AG20443 (cell line): ENCODE measurements around the gene AKT3.

ENCODE experiments used
- DNase-seq: peaks from one replicate; pipeline ENCODE4 v3.0.0; 2012; ENCODE audit warnings: low spot score, mixed read lengths

AKT3 gene

DNA sequence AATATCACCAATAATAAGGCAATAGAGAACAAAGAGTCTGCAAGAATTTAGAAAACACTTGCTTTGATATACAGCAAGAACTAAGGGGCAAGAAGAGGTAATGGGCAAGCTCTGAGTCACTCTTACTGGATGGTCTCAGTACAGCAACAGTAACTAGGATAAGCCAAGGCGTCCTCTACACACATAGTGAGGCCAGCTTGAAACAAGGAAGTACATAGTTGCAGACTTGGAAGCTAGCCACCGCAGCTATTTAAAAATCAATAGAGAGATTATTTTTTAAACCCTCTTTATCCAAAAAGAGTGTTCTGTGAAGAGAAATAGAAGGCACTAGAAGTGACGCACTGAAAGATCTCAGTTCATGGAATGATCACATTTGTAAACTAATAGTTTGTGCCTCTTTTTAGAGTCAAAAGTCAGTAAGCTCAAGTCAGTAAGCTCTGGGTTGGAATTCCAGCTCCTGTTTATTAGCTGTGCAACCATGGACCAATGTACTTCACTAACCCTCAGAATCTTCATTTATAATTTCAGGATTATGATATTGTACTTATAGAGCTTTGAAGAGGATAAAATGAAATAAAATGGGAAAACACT is 118.6 kb downstream of the AKT3 start:
- DNase-seq: no peak

DNA sequence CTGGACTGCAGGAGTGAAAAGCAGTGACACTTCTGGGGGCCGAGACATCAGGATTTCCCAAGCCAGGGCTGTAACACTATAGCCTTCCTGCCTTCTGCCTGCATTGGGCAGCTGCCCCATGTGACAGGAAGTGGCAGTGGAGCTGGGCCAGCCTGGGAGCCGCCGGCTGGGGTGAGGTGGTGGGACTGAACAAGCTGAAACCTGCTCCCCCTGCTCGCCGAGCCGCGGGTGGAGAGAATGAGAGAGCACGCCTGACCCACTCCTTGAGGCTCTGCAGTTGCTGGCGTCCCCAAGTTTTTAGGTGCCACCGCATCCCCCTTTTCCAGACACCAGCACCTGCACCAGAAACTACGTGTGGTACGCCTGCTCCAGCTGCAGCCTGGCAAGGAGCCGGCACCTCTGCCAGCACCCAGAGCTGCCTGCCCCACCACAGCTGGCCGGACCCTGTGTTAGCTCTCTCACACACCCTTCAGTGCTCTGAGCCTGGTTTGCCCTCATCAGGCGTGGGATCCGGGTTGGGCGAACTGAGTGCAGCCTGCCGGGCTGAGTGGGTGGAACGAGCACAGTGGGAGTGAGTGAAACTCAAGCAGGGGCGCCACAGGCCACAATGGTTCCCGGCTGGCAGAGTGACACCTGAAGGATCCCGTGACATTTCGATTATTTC is 119.4 kb downstream of the AKT3 start:
- no peak for DNase-seq

DNA sequence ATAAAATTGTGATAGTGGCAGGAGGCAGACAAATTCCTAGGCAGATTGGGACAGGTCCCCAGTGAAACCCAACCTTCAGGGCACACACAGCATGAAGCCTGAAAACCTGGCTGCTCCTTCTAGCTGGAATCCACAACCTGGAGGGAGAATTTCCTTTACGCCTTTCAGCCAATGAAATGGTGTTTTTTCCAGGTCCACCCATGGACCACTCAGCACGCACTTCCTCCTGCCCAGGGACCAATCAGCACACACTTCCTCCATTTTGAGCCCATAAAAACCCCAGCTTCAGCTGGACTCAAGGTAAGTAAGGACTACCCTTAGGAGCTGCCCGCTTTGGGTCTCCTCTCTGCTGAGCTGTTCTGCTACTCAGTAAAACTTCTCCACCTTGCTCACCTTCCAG is 120.1 kb downstream of the AKT3 start:
- DNase-seq: no peak

GRCh38 chr1:243727503-243728203 is 122.4 kb downstream of the AKT3 start:
- DNase-seq: no peak

DNA sequence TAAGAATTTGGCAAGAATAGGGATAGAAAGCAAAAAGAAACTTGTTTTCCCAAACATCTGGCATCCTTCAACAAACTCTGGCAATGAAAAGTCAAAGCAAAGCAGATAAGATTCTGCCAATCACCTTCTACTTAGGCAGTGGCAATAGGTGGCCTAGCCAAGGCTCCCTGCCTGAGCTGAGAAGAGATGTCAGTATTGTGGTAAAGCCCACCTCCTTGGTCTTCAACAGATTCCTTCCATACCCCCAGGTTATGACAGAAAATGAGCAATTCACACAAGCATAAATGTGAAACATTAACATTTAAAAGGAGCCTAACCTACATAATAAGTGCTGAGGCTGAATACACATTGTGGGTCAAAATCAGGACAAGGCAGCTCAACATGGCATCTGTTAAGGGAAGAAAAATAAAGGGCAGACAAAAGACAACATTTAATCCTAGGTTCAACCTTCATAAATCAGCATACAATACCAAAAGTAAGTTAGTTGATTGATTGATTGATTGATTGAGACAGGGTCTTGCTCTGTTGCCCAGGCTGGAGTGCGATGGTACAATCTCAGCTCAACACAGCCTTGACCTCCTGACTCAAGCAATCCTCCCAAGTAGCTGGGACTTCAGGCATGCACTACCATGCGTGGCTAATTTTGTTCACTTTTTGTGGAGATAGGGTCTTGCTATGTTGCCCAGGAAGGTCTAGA is 123.1 kb downstream of the AKT3 start:
- no peak for DNase-seq

GRCh38 chr1:243725846-243726245 is 124.2 kb downstream of the AKT3 start:
- no peak for DNase-seq

DNA sequence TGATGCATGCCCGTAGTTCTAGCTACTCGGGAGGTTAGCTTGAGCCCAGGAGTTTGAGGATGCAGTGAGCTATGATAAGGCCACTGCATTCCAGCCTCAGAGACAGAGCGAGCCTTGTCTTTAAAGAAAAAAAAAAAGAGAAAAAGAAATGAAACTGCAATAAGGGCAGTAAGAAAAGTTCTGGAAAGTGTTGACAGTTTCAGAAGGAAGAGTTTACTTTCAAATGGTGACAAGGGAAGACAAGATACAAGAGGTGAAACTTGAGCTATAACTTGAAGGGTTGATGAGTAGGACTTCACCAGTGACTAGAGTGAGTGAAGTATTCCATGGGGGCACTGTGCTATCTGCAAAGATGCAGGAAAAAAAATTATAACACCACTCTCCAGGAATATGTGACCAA is 125.0 kb downstream of the AKT3 start:
- DNase-seq: no peak

- DNase-seq: no peak
Observed at GRCh38 chr1:243723458-243724043, 126.5 kb downstream of the AKT3 start.

DNA sequence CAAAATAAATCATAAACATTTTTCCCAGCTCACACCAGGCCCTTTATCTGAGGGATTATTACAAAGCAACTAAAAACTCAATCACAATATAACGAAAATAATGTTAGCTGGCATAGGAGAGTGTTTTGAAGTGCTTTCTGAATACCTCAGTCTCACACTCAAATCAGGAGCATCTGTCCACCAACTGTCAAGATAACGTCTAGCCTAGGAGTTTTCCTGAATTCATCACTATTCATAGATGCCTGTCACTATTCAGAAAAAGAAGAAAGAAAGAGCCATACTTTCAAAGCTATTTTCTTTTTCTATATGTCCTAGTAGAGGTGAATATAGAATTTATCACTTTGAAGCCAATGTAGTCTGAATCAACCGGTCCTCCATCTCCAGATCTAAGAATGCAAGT is 127.0 kb downstream of the AKT3 start:
- no peak for DNase-seq

DNA sequence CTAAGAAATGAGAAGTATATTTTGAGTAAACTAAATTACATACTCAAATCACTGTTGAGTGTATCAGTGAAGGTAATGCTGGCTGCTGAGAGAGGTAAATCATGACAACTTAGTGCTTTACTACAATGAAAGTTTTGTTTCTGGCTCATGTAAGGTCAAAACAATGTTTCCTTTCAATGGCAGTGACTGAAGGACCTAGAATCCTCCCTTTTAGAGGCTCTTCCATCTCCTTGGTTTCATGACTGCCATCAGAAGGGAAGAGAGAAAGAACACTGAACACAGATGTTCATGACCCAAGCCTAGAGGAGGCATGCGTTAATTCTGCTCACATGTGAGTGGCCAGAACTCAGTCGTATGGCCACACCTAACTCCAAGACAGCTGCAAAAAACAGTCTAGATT is 130.6 kb downstream of the AKT3 start:
- no peak for DNase-seq

- DNase-seq: peak; percentile 23
Observed at GRCh38 chr1:243718893-243719292, 131.2 kb downstream of the AKT3 start.

DNA sequence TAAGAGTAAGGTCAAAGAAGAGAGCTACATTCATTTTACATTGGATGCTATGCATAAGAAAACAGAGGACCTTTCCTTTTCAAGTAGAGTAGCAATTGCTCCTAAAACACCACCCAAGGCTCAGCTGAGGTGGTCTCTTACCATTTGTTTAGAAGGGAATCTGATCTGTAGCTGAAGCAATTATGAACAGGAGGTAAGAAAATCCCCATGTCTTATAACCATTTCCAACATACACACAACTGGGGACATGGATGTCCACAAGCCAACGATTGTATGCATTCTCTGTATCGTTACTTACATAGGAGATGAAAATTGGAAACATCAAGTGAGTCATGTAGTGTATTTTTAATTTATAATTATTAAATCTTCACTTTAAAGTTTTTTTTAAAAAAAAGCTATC is 132.0 kb downstream of the AKT3 start:
- no peak for DNase-seq

DNA sequence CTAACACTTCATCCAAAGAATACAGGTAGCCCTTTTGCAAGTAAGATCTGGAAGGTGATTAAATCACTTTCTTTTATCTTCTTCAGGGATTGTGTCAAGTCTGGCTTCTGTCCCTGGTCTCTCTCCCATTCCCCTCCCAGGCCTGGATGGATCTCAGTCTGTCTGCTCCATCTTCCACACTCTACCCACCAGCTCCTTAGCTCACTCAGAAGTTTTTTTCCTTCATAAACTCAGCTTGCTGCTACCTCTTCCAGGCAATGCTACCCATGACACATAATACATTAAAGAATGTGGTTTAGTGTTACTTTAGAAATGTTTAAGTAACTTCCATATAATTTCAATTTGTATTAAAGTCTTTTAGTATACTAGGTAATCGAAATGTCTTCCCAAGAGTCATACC is 133.1 kb downstream of the AKT3 start:
- no peak for DNase-seq

- DNase-seq: peak; percentile 22
Observed at GRCh38 chr1:243715285-243715684, 134.8 kb downstream of the AKT3 start.

DNA sequence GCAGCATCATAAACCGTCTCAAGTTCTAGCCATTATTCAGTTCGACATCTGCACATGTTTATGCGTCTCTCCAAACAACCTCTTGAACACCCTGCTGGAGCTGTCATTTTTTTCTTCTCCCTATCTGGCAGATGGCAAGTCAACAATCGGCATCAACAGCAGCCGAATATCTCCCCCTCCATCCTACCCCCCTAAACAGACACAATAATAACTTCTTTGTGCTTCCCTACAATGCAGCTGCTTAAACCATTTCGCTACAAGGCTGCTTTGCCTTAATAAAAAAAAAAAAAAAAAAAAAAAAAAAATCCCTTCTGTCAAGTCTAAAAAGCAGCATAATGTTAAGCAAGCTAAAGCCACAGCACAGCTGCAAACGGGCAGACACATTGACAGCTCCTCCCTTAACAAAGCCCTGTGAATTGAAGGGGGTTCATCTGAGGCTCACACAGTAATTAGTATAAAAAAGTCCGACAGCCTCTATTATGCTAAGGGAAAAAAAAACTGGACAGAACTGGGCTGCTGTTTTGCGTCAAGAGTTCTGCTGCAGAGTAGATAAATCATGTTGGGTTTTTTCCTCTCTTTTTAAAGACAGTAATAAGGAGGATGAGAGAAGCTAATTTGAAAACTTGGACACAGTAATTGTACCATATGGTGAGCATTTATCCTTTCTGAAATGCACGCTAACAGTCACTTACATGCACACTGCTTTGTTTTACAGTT is 136.4 kb downstream of the AKT3 start:
- DNase-seq: peak; percentile 34

DNA sequence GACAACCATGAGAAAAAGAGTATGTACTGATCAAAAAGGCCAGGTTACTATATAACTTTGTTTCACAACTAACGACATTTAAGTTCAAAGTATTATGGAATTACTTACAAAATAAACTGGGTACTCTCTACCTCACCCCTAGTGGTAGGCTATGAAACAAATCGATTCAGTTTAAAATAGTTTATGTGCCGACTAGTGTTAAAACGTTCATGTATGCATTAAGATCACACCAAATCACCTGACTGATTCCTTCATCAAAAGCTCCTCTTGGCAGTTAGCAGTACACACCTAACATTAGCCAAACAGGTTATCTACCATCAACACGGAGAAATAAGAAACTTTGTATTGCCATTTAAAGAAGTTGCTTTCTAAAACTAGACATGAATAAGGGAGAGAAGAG is 137.1 kb downstream of the AKT3 start:
- no peak for DNase-seq

DNA sequence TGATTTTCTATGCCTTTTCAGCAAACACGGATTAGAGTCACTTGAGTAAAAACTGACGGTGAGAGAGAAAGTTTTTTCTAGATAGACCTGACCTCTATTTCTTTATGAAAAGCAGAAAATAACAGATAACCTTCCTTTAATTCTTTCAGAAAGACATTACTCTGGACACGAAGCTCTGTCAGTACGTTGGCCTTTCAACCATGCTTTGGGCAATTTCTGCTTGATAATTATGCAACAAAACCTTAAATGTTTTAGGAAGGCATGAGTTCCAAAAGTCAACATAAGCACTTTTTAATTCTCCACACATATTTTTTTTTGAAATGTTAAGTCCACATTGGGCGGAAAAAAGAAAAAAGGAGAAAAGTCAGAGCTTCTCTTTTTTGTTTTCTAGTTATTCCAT is 137.8 kb downstream of the AKT3 start:
- DNase-seq: no peak

- DNase-seq: no peak
Observed at GRCh38 chr1:243710467-243710866, 139.6 kb downstream of the AKT3 start.

DNA sequence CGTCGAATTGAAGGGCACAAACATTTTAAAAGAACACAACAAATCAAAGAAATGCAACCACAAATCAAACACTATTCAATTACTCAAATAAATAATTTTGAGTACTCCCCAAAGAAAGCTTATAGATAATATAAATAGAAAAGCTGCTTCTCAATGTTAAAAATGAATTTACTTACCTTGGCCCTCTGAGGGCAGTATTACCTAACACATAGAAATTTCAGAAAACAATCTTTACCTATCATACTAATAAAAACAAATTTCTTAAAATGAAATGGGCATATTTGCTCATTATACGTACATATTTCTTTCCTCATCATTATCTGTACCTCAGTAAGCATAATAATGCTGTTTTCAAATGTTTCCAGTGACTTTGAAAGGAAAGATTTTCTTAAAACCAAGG is 141.8 kb downstream of the AKT3 start:
- no peak for DNase-seq

DNA sequence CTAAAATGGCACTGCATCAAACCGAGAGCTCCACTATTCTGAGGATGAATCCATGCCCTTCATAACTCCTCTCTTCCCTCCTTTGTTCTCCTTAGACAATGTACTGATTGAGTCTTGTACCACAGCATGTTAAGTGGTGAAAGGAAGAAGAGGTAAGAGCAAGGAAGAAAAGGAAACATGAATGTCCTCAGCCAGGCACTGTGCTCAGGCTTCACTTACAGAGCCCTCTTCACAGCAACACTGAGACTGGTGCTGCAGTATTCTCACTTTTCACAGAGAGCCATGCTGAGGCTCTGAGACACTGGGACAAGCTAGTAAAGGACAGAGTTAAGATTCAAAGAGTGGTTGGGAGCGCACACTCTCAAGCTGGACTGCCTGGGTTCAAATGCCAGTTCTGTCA is 143.5 kb downstream of the AKT3 start:
- DNase-seq: no peak

DNA sequence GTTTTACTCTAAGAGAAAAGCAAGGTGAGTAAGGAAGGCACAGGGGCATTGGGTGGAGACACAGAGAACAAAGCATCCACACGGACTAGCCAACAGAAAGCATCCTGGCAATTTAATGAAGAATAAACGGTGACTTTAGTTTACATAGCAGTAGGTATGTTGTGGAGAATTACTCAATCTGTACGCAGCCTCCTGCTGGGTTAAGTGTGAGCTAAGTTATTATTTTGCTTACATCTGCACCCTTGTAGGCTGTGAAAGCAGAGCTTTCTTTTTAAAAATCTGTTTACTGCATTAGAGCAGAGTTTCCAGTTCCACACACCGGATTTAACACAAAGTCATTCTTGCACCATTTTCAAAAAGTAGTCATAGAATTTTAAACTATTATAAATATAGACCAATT is 144.5 kb downstream of the AKT3 start:
- no peak for DNase-seq

GRCh38 chr1:243701872-243702271 is 148.2 kb downstream of the AKT3 start:
- DNase-seq: no peak
